Skeletal muscle cell (primary cell): ENCODE results near the gene AKR1C4.

Experiments used
- DNase-seq: peaks from one replicate; pipeline ENCODE4 v3.0.0-alpha.2; 2010; ENCODE audit warnings: low read depth
- H3K4me3 ChIP-seq: 2 replicates; pipeline ENCODE4 v1.5.1; 2011; ENCODE audit warnings: low read depth, mild to moderate bottlenecking, control low read depth, low read length, moderate library complexity

Gene AKR1C4

GRCh38 chr10:5259952-5260578 is 63.4 kb downstream of the AKR1C4 start:
- H3K4me3 ChIP-seq, result no peak overlapping the region
- DNase-seq, result no peak

GRCh38 chr10:5260828-5261227 is 64.2 kb downstream of the AKR1C4 start:
- H3K4me3 ChIP-seq, result no peak overlapping the region
- DNase-seq, result no peak

- DNase-seq, result no peak
- H3K4me3 ChIP-seq, result no peak overlapping the region
Observed at GRCh38 chr10:5265139-5265538, 68.5 kb downstream of the AKR1C4 start.

GRCh38 chr10:5266351-5266750 is 69.7 kb downstream of the AKR1C4 start:
- H3K4me3 ChIP-seq, result no peak overlapping the region
- DNase-seq, result no peak

- no peak for DNase-seq
- no peak overlapping the region for H3K4me3 ChIP-seq
Observed at GRCh38 chr10:5266804-5267203, 70.2 kb downstream of the AKR1C4 start.

GRCh38 chr10:5268234-5268633 is 71.6 kb downstream of the AKR1C4 start:
- H3K4me3 ChIP-seq, result no peak overlapping the region
- DNase-seq, result no peak
